Omental fat pad (tissue), 4 donors: ENCODE measurements around the gene GBF1. TPM values are rescaled to one million over a fixed set of nuclear protein-coding genes. Genes with fewer than 3 reads are reported as not detected.
"Not testable (repeated sequence)": the region's sequence is repeated elsewhere in the genome, so short reads cannot be mapped to it uniquely, and the experiment has no call there.

Experiments used
- ATAC-seq: fragments of 150-250 bp; one replicate; pipeline ENCODE4 v1.9.1; 2016; ENCODE audit warnings: mild to moderate bottlenecking, moderate library complexity; ENCODE audit not compliant: low FRiP score
- DNase-seq: peaks from one replicate; pipeline ENCODE4 v3.0.0-alpha.2; 2019; ENCODE audit warnings: low spot score
- total RNA-seq, 4 donors: library from RNA; depleted of rRNA; stranded (reverse); fragments of >200 nt; gene quantifications; one replicate each; pipeline ENCODE4 v1.1.0, GENCODE V29; 2016
- TF ChIP-seq, protein P1 (sequence below), 3 donors: fragments of 450-650 bp; IDR thresholded peaks; one replicate each; pipeline ENCODE4 v1.5.1; 2016 to 2017; ENCODE audit warnings: antibody characterized with exemption in 3 of 3, mild to moderate bottlenecking in 3 of 3, moderate library complexity in 2 of 3

Gene GBF1
- total RNA-seq, 4 donors from 2014 or later, result 28.1 to 34.9 (median 31.6) TPM

DNA sequence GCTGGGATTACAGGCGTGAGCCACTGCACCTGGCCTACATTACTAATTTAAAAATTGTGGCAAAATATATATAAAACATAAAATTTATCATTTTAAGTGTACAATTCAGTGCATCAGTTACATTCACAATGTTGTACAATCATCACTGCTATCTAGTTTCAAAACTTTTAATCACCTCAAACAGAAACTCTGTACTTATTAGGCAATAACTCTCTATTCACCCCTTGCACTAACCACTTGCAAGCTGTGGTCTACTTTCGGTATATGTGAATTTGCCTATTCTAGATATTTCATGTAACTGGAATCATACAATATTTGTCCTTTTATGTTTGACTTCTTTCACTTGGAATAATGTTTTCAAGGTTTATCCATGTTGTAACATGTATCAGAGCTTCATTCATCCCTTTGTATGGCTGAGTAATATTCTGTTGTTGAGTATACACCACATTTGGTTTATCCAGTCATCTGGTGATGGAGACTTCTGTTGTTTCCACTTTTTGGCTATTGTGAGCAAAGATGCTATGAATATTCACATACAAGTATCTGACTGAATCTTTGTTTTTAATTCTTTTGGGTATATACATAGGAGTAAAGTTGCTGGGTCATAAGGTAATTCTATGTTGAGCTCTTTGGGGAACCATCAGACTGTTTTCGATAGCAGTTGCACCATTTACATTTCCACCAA is 33.6 kb upstream of the GBF1 start:
- DNase-seq (no peak), ATAC-seq (no peak)
- TF ChIP-seq, protein P1, sequence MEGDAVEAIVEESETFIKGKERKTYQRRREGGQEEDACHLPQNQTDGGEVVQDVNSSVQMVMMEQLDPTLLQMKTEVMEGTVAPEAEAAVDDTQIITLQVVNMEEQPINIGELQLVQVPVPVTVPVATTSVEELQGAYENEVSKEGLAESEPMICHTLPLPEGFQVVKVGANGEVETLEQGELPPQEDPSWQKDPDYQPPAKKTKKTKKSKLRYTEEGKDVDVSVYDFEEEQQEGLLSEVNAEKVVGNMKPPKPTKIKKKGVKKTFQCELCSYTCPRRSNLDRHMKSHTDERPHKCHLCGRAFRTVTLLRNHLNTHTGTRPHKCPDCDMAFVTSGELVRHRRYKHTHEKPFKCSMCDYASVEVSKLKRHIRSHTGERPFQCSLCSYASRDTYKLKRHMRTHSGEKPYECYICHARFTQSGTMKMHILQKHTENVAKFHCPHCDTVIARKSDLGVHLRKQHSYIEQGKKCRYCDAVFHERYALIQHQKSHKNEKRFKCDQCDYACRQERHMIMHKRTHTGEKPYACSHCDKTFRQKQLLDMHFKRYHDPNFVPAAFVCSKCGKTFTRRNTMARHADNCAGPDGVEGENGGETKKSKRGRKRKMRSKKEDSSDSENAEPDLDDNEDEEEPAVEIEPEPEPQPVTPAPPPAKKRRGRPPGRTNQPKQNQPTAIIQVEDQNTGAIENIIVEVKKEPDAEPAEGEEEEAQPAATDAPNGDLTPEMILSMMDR (IDR thresholded peaks at IDR 0.05), result no peak

DNA sequence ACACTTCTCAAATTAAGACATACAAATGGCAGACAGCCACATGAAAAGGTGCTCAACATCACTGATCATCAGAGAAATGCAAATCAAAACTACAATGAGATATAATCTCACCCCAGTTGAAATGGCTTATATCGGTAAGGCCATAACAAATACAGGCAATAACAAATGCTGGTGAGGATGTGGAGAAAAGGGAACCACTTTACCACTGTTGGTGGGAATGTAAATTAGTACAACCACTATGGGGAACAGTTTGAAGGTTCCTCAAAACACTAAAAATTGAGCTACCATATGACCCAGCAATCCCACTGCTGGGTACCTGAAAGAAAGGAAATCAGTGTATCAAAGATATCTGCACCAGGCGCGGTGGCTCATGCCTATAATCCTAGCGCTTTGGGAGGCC is 31.7 kb upstream of the GBF1 start:
- not testable (repeated sequence) for ATAC-seq, DNase-seq

DNA sequence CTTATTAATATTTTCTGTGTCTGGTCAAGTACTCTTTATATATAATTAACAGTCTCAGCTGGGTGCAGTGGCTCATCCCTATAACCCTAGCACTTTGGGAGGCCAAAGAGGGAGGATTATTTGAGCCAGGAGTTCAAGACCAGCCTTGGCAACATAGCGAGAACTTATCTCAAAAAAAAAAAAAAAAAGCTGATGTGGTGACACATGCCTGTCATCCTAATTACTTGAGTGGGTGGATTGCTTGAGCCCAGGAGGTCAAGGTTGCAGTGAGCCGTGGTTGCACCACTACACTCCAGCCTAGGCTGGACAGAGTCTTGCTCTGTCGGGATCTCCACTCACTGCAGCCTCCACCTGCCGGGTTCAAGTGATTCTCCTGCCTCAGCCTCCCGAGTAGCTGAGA is 26.0 kb upstream of the GBF1 start:
- TF ChIP-seq, protein P1 (IDR thresholded peaks at IDR 0.05), result no peak
- DNase-seq (no peak), ATAC-seq (no peak)

DNA sequence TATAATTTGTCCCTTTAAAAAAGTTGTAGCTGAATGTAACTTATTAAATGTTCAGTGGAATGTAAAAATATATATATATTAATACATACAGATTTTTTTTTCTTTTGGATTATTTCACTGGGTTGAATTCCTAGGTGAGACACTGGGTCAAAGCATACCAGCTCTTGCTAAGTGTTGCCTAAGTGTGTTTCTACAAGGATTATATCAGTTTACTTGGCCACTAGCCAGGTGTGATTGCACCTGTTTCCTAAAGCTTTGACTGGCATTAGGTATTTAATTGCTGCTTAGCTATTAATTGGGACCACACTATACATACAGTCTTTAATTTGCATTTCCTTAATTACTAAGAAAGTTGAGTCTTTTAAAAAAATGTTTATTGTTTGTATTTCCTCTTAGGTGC is 24.7 kb upstream of the GBF1 start:
- no peak for ATAC-seq
- TF ChIP-seq, protein P1 (IDR thresholded peaks at IDR 0.05), result no peak

DNA sequence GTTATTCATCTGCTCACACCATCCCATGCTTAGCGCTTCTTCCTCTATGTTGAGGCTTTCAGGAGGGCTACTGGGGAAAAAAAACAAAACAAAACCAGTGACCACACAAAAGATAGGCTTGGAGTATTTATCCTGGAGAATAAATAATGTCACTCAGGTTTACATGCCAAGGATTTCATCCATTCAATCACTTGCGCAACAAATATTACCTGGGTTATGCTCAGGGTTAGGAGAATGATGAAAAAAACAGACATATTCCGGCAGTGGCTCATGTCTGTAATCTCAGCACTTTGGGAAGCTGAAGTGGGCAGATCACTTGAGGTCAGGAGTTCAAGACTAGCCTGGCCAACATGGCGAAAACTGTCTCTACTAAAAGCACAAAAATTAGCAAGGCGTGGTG is 22.5 kb upstream of the GBF1 start:
- ATAC-seq (no peak), DNase-seq (no peak)
- TF ChIP-seq, protein P1 (IDR thresholded peaks at IDR 0.05), result no peak

More for the DNA sequence above, 24.7 kb upstream of the GBF1 start:
- no peak for DNase-seq

DNA sequence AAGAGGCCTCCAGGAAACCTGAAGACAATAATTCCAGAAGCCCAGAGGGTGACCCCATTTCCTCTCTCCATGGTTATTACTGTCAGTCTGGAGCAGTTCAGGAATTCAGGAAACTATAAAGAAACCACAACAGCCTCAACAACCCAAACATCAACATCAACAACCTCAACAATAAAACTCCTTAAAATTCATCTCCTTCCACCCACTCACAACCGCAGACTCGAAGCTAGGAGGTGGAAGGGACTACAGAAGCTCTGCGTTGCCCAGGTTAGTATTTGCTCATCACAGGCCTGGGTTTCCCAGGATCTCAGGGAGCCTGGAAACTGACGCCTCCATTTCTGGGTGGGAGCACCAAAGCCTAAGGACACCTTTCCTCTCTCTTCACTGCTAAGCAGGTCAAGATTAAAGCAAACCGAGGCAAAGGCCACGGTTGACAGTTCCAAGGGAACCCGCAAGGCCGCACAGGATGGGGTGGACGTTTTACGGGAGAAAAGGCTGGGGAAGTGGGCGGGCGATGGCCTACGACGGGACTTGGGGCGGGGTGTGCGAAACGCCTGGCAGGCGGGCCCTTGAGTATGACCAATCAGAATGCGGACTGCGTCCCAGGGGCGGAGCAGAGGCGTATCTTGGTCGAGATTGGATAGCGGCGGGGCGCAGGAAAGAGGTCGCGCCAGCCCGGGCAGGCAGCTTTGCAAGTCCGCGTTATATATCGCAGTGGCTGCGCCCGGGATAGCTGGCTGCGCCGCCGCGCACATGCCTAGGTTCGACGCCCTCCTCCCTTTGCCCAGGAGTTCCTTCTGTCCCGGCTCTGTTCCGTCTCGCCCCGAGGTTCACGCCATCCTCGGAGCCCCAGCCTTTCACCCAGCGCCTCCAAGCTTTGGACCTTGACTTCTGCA is 19.4 kb upstream of the GBF1 start, which contains the start of gene ELOVL3:
ELOVL3 (plus strand) TSS at position 654 of the 896 bp plus-strand sequence. CDS start 250 bp downstream, outside the sequence.
- TF ChIP-seq, protein P1 (IDR thresholded peaks at IDR 0.05), result no peak
- DNase-seq, result peak; percentile 82
- peak; percentile 91 for ATAC-seq

DNA sequence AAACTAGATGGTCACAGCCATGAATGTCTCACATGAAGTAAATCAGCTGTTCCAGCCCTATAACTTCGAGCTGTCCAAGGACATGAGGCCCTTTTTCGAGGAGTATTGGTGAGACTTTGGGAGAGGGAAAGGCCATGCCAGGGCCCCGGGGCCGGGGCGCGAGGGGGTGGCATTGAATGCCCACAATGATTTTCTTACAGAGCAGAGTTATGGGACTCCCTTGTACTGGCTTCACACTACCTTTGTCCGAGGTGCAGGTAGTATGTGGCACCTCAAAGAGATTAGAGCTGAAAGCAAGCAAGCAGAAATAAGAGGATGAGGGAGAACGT is 18.8 kb upstream of the GBF1 start:
- DNase-seq, result no peak
- TF ChIP-seq, protein P1 (IDR thresholded peaks at IDR 0.05), result no peak
- no peak for ATAC-seq
